Thymus (tissue), 14 donors: ENCODE results near the gene SUCLG2. TPM values are rescaled to one million over a fixed set of nuclear protein-coding genes. Genes with fewer than 3 reads are reported as not detected.

Source experiments
- DNase-seq, 9 donors: peaks; one replicate each; pipeline ENCODE4 v3.0.0-alpha.2; 2013; ENCODE audit warnings: low spot score in 9 of 9, low read depth in 6 of 9, missing footprints in 1 of 9
- H3K27ac ChIP-seq, 2 donors: one replicate each; pipeline ENCODE4 v1.5.1; 2013; ENCODE audit warnings: control low read depth in 1 of 2, low read depth in 1 of 2, low read length in 1 of 2, mild to moderate bottlenecking in 1 of 2, moderate library complexity in 1 of 2
- H3K27me3 ChIP-seq, 2 donors: one replicate each; pipeline ENCODE4 v1.5.1; 2013; ENCODE audit warnings: low read length in 1 of 2; ENCODE audit not compliant: control insufficient read depth in 2 of 2, insufficient read depth in 1 of 2
- H3K36me3 ChIP-seq, 2 donors: one replicate each; pipeline ENCODE4 v1.5.1; 2013; ENCODE audit warnings: low read length in 1 of 2, mild to moderate bottlenecking in 1 of 2, moderate library complexity in 1 of 2; ENCODE audit not compliant: control insufficient read depth in 2 of 2, insufficient read depth in 2 of 2
- H3K4me1 ChIP-seq, 2 donors: one replicate each; pipeline ENCODE4 v1.5.1; 2013; ENCODE audit warnings: low read length in 2 of 2; ENCODE audit not compliant: control insufficient read depth in 2 of 2, insufficient read depth in 2 of 2
- H3K4me3 ChIP-seq, 2 donors: one replicate each; pipeline ENCODE4 v1.5.1; 2013; ENCODE audit warnings: low read length in 2 of 2, control low read depth in 1 of 2, mild to moderate bottlenecking in 1 of 2
- H3K9me3 ChIP-seq, 2 donors: one replicate each; pipeline ENCODE4 v1.5.1; 2013; ENCODE audit warnings: low read length in 1 of 2, mild to moderate bottlenecking in 1 of 2; ENCODE audit not compliant: control insufficient read depth in 2 of 2, insufficient read depth in 1 of 2
- whole genome bisulfite sequencing: extraction: QIAGEN DNeasy Blood & Tissue Kit; methylation state at CpG from one replicate; pipeline ENCODE4 v1.1.7; 2013; 5-methylcytosine and 5-hydroxymethylcytosine counted together
- long read RNA-seq, 10 donors: transcript quantifications; one replicate each; lab custom pipeline, GENCODE V29; 2026
- polyA plus RNA-seq: library from polyadenylated mRNA; stranded (reverse); fragments of 200-250 nt; gene quantifications from one replicate; pipeline ENCODE4 v1.2.3, GENCODE V29; 2013
- total RNA-seq: library from RNA; stranded (reverse); fragments of 120-200 nt; gene quantifications from one replicate; pipeline ENCODE4 v1.2.4, GENCODE V29; 2013
- donor health status: healthy.

The SUCLG2 gene, protein sequence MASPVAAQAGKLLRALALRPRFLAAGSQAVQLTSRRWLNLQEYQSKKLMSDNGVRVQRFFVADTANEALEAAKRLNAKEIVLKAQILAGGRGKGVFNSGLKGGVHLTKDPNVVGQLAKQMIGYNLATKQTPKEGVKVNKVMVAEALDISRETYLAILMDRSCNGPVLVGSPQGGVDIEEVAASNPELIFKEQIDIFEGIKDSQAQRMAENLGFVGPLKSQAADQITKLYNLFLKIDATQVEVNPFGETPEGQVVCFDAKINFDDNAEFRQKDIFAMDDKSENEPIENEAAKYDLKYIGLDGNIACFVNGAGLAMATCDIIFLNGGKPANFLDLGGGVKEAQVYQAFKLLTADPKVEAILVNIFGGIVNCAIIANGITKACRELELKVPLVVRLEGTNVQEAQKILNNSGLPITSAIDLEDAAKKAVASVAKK
- total RNA-seq (24.1 TPM), polyA plus RNA-seq (38.3 TPM)
- long read RNA-seq, donor 1, partial matches to known transcripts = 0 of 1 reads
- long read RNA-seq, donor 1, other reads (novel, unspliced or antisense) = 0 of 1 reads
- long read RNA-seq, donor 2, transcript SUCLG2-201 (11 exons, 2,352 nt) = major isoform, 13 of 24 reads
- long read RNA-seq, donor 2, partial matches to known transcripts = 11 of 24 reads
- long read RNA-seq, donor 2, other reads (novel, unspliced or antisense) = 0 of 24 reads
- long read RNA-seq, donor 3, transcript SUCLG2-201 (11 exons, 2,352 nt) = major isoform, 14 of 26 reads
- long read RNA-seq, donor 3, partial matches to known transcripts = 12 of 26 reads
- long read RNA-seq, donor 3, other reads (novel, unspliced or antisense) = 0 of 26 reads
- long read RNA-seq, donor 4, partial matches to known transcripts = 8 of 11 reads
- long read RNA-seq, donor 4, other reads (novel, unspliced or antisense) = 0 of 11 reads
- long read RNA-seq, donor 5, transcript SUCLG2-201 (11 exons, 2,352 nt) = major isoform, 33 of 48 reads
- long read RNA-seq, donor 5, partial matches to known transcripts = 15 of 48 reads
- long read RNA-seq, donor 5, other reads (novel, unspliced or antisense) = 0 of 48 reads
- long read RNA-seq, donor 6, transcript SUCLG2-201 (11 exons, 2,352 nt) = major isoform, 12 of 18 reads
- long read RNA-seq, donor 6, partial matches to known transcripts = 6 of 18 reads
- long read RNA-seq, donor 6, other reads (novel, unspliced or antisense) = 0 of 18 reads
- long read RNA-seq, donor 7, transcript SUCLG2-201 (11 exons, 2,352 nt) = major isoform, 8 of 8 reads
- long read RNA-seq, donor 7, partial matches to known transcripts = 0 of 8 reads
- long read RNA-seq, donor 7, other reads (novel, unspliced or antisense) = 0 of 8 reads
- long read RNA-seq, donor 8, partial matches to known transcripts = 0 of 4 reads
- long read RNA-seq, donor 8, other reads (novel, unspliced or antisense) = 0 of 4 reads
- long read RNA-seq, donor 9, transcript SUCLG2-201 (11 exons, 2,352 nt) = major isoform, 7 of 7 reads
- long read RNA-seq, donor 9, partial matches to known transcripts = 0 of 7 reads
- long read RNA-seq, donor 9, other reads (novel, unspliced or antisense) = 0 of 7 reads
- long read RNA-seq, donor 10, transcript SUCLG2-201 (11 exons, 2,352 nt) = major isoform, 6 of 6 reads
- long read RNA-seq, donor 10, partial matches to known transcripts = 0 of 6 reads
- long read RNA-seq, donor 10, other reads (novel, unspliced or antisense) = 0 of 6 reads

DNA sequence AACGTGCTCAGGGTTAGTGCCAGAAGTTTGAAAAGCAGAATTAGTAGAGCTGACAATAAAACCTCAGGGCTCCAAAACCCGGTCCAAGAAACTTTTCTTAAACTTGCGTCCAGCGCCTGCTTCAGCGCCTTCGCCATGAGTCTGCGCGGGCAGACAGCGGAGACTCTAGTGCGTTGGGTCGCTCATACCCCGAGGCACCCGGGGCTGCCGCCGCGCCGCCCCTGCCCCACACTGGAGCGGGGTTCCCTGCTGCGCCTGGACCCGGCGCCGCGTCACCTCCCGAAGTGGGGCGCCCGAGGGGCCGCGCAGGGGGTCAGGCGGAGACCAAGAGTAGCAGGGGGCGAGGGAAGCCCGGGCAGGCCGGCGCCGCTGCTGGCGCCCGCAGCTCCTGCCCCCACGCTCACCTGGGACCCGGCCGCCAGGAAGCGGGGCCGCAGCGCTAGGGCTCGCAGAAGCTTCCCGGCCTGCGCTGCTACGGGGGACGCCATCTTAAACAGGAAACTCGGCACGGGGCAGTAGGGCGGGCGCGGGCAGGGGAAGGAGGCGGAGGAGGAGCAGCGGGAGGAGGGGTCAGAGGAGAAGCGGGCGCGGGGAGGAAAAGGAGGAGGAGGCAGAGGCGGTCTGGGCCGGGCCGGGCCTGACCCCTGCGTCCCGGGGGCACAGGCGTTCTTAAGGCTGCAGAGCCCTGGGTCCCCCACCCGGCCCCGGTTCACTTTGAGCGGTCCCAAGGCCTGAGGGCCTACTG, at the start of gene SUCLG2:
Gene SUCLG2 (minus strand): TSS at position 514 of the 745 bp plus-strand sequence. CDS start 26 bp downstream, at position 488.
- H3K27ac ChIP-seq = peak within 1 kb of the TSS; percentile 79 to 94
- peak within 1 kb of the TSS; percentile 65 to 77 for H3K4me3 ChIP-seq
- no peaks in the 10 kb centered on the region for H3K36me3 ChIP-seq
- H3K27me3 ChIP-seq = peaks cover 4 to 5% of the 10 kb centered on the region in 2 donors
- DNase-seq = peak in 8 of 9 donors; percentile 43 to 87 (median 66)
- H3K9me3 ChIP-seq = no peaks in the 10 kb centered on the region
- under 1% methylated on average over 66 of the region's 66 CpGs for WGBS
- H3K4me1 ChIP-seq = peaks cover 5 to 21% of the 10 kb centered on the region in 2 donors

DNA sequence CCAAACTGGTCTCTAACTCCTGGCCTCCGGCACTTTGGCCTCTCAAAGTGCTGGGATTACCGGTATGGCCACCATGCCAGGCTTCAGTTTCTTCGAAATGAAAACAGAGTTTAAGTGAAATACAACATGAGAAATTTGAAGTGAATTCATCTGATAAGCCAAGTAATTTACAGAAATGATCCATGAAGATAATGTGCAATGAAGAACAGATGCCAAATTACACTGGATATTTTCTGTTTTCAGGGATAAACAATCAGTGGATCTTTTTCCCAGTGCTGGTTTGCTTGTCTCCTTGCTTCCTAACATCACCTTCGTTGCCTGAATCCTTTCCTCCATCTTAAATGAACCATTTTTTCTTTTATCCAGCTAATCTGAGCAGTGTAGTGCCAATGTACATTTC, 46.2 kb upstream of the SUCLG2 start:
- Histone ChIP-seq H3K9me3 (no peaks in the 10 kb centered on the region), H3K27ac (no peak overlapping the region), H3K27me3 (no peaks in the 10 kb centered on the region), H3K4me1 (no peaks in the 10 kb centered on the region), H3K4me3 (no peak overlapping the region), H3K36me3 (no peaks in the 10 kb centered on the region)
- WGBS = 91% methylated on average over 4 of the region's 4 CpGs
- no peak for DNase-seq

DNA sequence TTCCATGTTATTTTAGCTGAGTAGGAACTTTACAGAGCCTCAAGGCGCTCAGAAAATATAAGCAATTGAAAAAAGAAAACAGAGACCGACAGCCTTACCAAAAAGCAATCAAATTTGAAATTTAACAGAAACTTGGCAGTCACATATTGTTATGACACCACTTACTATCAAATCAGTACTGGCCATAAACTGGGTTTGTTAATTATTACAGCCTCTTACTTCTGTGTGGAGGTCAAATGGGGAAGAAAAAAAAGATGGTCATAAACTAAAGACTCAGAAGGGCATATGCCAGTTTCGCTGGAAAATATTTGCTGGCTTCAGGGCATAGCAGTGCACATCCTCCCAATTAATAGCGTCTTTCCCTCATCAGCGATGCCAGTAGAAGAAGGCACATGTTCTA, 45.5 kb upstream of the SUCLG2 start:
- Histone ChIP-seq H3K27ac (no peak overlapping the region), H3K36me3 (no peaks in the 10 kb centered on the region), H3K4me1 (no peaks in the 10 kb centered on the region), H3K9me3 (no peaks in the 10 kb centered on the region), H3K27me3 (no peaks in the 10 kb centered on the region), H3K4me3 (no peak overlapping the region)
- no peak for DNase-seq
- 96% methylated on average over 5 of the region's 5 CpGs for WGBS

DNA sequence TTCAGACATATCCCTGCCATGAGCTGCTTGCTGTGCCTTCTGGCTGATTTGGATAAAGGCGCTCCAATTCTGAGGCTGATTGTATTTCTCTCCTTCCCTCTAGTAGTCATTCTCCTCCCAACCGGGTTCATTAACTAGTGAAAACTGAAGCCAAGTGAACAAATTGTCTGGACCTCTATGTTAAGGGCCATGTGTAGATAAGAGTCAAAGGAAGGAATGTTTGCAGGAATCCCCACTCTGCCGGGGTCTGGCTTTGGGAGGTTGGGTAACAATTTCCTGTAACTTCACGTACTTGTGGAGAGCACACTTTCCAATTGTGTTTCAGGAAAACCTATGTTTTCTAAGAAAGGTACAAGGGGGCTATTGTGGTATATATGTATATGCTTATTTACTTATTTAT, 38.2 kb upstream of the SUCLG2 start:
- Histone ChIP-seq H3K9me3 (no peaks in the 10 kb centered on the region), H3K36me3 (no peaks in the 10 kb centered on the region), H3K27ac (no peak overlapping the region), H3K27me3 (no peaks in the 10 kb centered on the region), H3K4me3 (no peak overlapping the region), H3K4me1 (no peaks in the 10 kb centered on the region)
- 76% methylated on average over 4 of the region's 4 CpGs for WGBS
- no peak for DNase-seq

DNA sequence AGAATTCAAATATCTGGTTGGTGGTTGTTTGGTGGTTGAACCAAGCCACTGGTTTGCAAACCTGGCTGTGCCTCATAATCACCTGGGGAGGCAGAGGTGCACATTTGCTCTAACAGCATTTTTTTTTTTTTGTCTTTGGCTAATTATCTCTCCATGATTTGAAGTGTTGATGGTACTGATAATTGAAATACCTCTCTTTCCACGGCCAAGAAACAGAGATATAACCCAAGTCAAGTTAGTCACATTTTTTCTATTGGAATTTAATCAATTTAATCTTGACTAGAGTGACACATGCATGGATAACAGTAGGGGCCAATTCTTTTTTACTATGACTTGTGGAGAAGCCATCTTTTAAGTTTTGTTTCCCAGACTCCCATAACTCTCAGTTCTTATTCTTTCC, 37.5 kb upstream of the SUCLG2 start:
- 84% methylated on average over 1 of the region's 1 CpG for WGBS
- no peaks in the 10 kb centered on the region for H3K4me1 ChIP-seq

DNA sequence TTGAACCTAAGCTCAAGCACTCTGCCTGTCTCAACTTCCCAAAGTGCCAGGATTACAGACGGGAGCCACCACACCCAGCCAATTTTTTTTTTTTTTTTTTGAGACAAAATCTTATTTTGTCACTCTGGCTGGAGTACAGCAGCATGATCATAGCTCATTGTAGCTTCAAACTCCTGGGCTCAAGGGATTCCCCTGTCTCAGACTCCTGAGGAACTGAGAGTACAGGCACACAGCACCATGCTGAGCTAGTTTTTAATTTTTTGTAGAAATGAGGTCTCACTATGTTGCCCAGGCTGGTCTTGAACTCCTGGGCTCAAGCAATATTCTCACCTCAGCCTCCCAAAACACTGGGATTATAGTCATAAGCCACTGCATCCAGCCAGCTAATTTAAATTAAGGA, 36.8 kb upstream of the SUCLG2 start:
- Histone ChIP-seq H3K36me3 (no peaks in the 10 kb centered on the region), H3K9me3 (no peaks in the 10 kb centered on the region), H3K27ac (no peak overlapping the region), H3K4me1 (no peaks in the 10 kb centered on the region), H3K4me3 (no peak overlapping the region), H3K27me3 (no peaks in the 10 kb centered on the region)
- 97% methylated on average over 1 of the region's 1 CpG for WGBS
- no peak for DNase-seq

More for the DNA sequence above, 37.5 kb upstream of the SUCLG2 start:
- Histone ChIP-seq H3K9me3 (no peaks in the 10 kb centered on the region), H3K27me3 (no peaks in the 10 kb centered on the region), H3K36me3 (no peaks in the 10 kb centered on the region), H3K4me3 (no peak overlapping the region), H3K27ac (no peak overlapping the region)
- DNase-seq = no peak

DNA sequence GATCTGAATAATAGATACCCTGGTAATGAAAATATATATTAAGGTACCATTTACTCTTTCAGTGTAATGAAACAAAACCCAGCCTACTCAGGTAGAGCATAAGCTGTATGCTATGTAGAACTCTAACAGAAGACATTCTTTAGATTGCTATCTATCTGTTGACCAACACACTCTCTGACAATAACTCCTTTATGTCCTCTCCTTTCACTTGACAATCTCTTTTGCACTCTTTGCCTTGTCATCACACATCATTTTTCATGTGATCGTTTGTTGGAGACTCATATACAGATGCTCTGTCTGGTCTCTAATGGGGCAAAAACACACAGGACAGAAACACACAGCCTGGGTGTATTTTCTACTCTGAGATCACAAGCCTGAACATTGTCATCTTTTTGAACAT, 35.4 kb upstream of the SUCLG2 start:
- Histone ChIP-seq H3K4me3 (no peak overlapping the region), H3K27ac (no peak overlapping the region), H3K4me1 (no peaks in the 10 kb centered on the region), H3K9me3 (no peaks in the 10 kb centered on the region), H3K27me3 (no peaks in the 10 kb centered on the region), H3K36me3 (no peaks in the 10 kb centered on the region)
- no peak for DNase-seq
- WGBS = 94% methylated on average over 1 of the region's 1 CpG

DNA sequence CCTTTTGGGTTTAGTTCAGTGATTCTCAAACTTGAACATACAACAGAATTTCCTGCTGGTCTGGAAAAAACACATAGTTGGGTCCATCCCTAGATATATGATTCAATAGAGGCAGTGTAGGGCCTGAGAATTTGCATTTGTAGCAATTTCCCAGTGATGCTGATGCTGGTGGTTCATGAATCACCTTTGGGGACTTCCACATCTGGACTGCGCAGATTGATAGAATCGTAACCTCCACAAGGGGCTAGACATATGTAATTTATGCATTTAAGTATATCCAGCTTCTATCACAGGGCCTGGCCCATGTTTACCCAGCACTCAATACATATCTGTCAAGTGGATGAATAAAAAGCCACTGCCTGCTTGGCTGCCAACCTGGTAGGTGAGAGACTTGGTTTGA, 33.8 kb upstream of the SUCLG2 start:
- H3K4me3 ChIP-seq = no peak overlapping the region
- no peaks in the 10 kb centered on the region for H3K36me3 ChIP-seq
- no peak overlapping the region for H3K27ac ChIP-seq
- WGBS = 95% methylated on average over 2 of the region's 2 CpGs
- H3K4me1 ChIP-seq = no peaks in the 10 kb centered on the region
- no peaks in the 10 kb centered on the region for H3K27me3 ChIP-seq
- no peak for DNase-seq
- no peaks in the 10 kb centered on the region for H3K9me3 ChIP-seq
